K562 (cell line): Measurements from ENCODE around the gene TMEM184C. TPM values are rescaled to one million over a fixed set of nuclear protein-coding genes. Genes with fewer than 3 reads are reported as not detected.

Source experiments
- ATAC-seq: fragments of 200-7000 bp; cut with Tn5 transposase; 3 replicates; pipeline ENCODE4 v1.9.1; 2020; ENCODE audit warnings: moderate library complexity
- BruUV-seq: library from RNA; stranded (reverse); fragments of 400-500 nt; replicated peaks from 2 replicates; lab custom pipeline; 2021; lab: Mats Ljungman, UMichigan
- CTCF ChIA-PET: fragments of 300-600 bp; formaldehyde crosslinking; extraction: SDS; loops from one replicate; lab custom pipeline; 2021; ENCODE audit warnings: low intra/inter-chr PET ratio; lab: Yijun Ruan, JAX
- POLR2A ChIA-PET: fragments of 300-600, 350-650 bp; sonication (Branson Sonifier 250); formaldehyde crosslinking; extraction: SDS; loops from one replicate; lab custom pipeline; 2021; ENCODE audit warnings: antibody characterized with exemption, inconsistent platforms; lab: Yijun Ruan, JAX
- DNase-seq, 4 experiments: peaks; one replicate each; pipeline versions ENCODE4 v3.0.0 to v3.0.0-alpha.2; 2011 to 2018; ENCODE audit warnings: low spot score in 3 of 4, mixed read lengths in 3 of 4; ENCODE audit errors: extremely low read depth in 1 of 4
- FAIRE-seq: peaks from 2 replicates; lab custom pipeline; 2011; peaks lifted over from hg19 to GRCh38; lab: Jason Lieb, UNC
- H2AFZ ChIP-seq: 2 replicates; pipeline ENCODE4 v1.6.0; 2011; ENCODE audit warnings: low read depth, low read length, control low read depth, inconsistent platforms
- H3K27ac ChIP-seq: fragments of 200-600 bp; 3 replicates; pipeline ENCODE4 v1.8.0; 2011; ENCODE audit warnings: low read depth, mild to moderate bottlenecking, control low read depth, inconsistent platforms, low read length, moderate library complexity, mixed read lengths; ENCODE audit errors: extremely low read depth
- H3K27me3 ChIP-seq, 2 experiments: fragments of 300-600 bp in 1 of 2; 2 replicates in 1 of 2; 3 replicates in 1 of 2; pipeline versions ENCODE4 v1.6.0 to v1.8.0; 2011; ENCODE audit warnings: inconsistent platforms in 2 of 2, low read length in 2 of 2, mild to moderate bottlenecking in 1 of 2, mixed read lengths in 1 of 2, moderate library complexity in 1 of 2; ENCODE audit not compliant: control insufficient read depth in 2 of 2, insufficient read depth in 2 of 2
- H3K36me3 ChIP-seq: fragments of 300-600 bp; 3 replicates; pipeline ENCODE4 v1.8.0; 2011; ENCODE audit warnings: mild to moderate bottlenecking, low read length, inconsistent platforms; ENCODE audit not compliant: control insufficient read depth, insufficient read depth
- H3K4me1 ChIP-seq, 2 experiments: fragments of 200-600 bp in 1 of 2; replicated peaks in 1 of 2; 2 replicates in 1 of 2; 3 replicates in 1 of 2; pipeline versions ENCODE4 v1.5.1 to v1.8.0; 2011; ENCODE audit warnings: inconsistent platforms in 2 of 2, low read length in 2 of 2, mild to moderate bottlenecking in 1 of 2, mixed read lengths in 1 of 2, moderate library complexity in 1 of 2; ENCODE audit not compliant: control insufficient read depth in 2 of 2, insufficient read depth in 2 of 2
- H3K4me2 ChIP-seq: 2 replicates; pipeline ENCODE4 v1.6.1; 2011; ENCODE audit warnings: low read length, control low read depth, inconsistent platforms, mixed read lengths; ENCODE audit not compliant: insufficient read depth
- H3K4me3 ChIP-seq: fragments of 200-600 bp; sonication (generic), shearing (Covaris generic); 2 replicates; pipeline ENCODE4 v1.5.1; 2016; ENCODE audit warnings: control low read depth, inconsistent platforms
- H3K79me2 ChIP-seq: fragments of 200-600 bp; 3 replicates; pipeline ENCODE4 v1.8.0; 2011; ENCODE audit warnings: low read length, inconsistent platforms; ENCODE audit not compliant: control insufficient read depth, insufficient read depth
- H3K9ac ChIP-seq, 2 experiments: 2 replicates each; pipeline versions ENCODE4 v1.6.0 to v1.6.1; 2011; ENCODE audit warnings: low read depth in 2 of 2, low read length in 2 of 2, control low read depth in 1 of 2, inconsistent platforms in 1 of 2, mild to moderate bottlenecking in 1 of 2, mixed read lengths in 1 of 2; ENCODE audit not compliant: insufficient read depth in 1 of 2
- H3K9me1 ChIP-seq: one replicate; pipeline ENCODE4 v1.6.0; 2011; ENCODE audit warnings: inconsistent platforms, mild to moderate bottlenecking, low read length, moderate library complexity; ENCODE audit not compliant: control insufficient read depth, insufficient read depth
- H3K9me3 ChIP-seq: replicated peaks from 2 replicates; pipeline ENCODE4 v1.5.1; 2011; ENCODE audit warnings: low read depth, low read length, inconsistent platforms; ENCODE audit not compliant: control insufficient read depth, insufficient read depth
- H4K20me1 ChIP-seq: replicated peaks from 2 replicates; pipeline ENCODE4 v1.6.1; 2011; ENCODE audit warnings: low read length, inconsistent platforms, mixed read lengths; ENCODE audit not compliant: control insufficient read depth, insufficient read depth
- DEAF1 ChIP-seq: fragments of 450-650 bp; formaldehyde crosslinking; IDR thresholded peaks from 2 replicates; pipeline ENCODE4 v1.4.0; 2020; ENCODE audit warnings: mild to moderate bottlenecking, moderate library complexity
- PHF20 ChIP-seq: fragments of 450-650 bp; IDR thresholded peaks from 2 replicates; pipeline ENCODE4 v1.6.1; 2018; ENCODE audit not compliant: partially characterized antibody
- POLR2G ChIP-seq: fragments of 200-400 bp; formaldehyde crosslinking; IDR thresholded peaks from 2 replicates; pipeline ENCODE4 v1.6.1; 2017; ENCODE audit warnings: low read depth, mild to moderate bottlenecking, antibody characterized with exemption, low read length, moderate library complexity
- THAP12 ChIP-seq: fragments of 250-450 bp; sonication (Bioruptor Pico); IDR thresholded peaks from 2 replicates; pipeline ENCODE4 v1.9.0; 2021; ENCODE audit warnings: mild to moderate bottlenecking, inconsistent platforms
- ZBTB40 ChIP-seq, 2 experiments: fragments of 450-650 bp in 1 of 2; sonication (generic) in 1 of 2; formaldehyde crosslinking in 1 of 2; IDR thresholded peaks; 2 replicates each; pipeline versions ENCODE4 v1.7.1 to v1.9.0; 2016 to 2022; ENCODE audit warnings: inconsistent platforms in 1 of 2, mild to moderate bottlenecking in 1 of 2, missing genetic modification reagents in 1 of 2
- ZNF512 ChIP-seq: IDR thresholded peaks from 2 replicates; pipeline ENCODE4 v1.6.1; 2016; ENCODE audit warnings: missing genetic modification characterization, missing compliant biosample characterization
- WGBS: fragments of 100-300 bp; shearing (Covaris generic); methylation state at CpG from one replicate; pipeline ENCODE4 v1.1.6; 2016; ENCODE audit warnings: low coverage, mixed read lengths; ENCODE audit not compliant: insufficient coverage; ENCODE audit errors: missing lambda C conversion rate; 5-methylcytosine and 5-hydroxymethylcytosine counted together
- in situ Hi-C: fragments of 300-500 bp; cut with MboI; formaldehyde crosslinking; loops from 4 replicates; pipeline ENCODE4 v1.15.0; 2018; ENCODE audit warnings: inconsistent platforms, mixed read lengths
- intact Hi-C: fragments of 100-400 bp; cut with micrococcal nuclease; formaldehyde crosslinking; loops from 2 replicates; pipeline ENCODE4 v1.14.2; 2022
- polyA plus RNA-seq, 8 experiments: library from polyadenylated mRNA; depleted of rRNA in 4 of 8; stranded (reverse) in 5 of 8; unstranded in 3 of 8; fragments of >200 nt; fragmentation: Nextera tagmentation in 2 of 8; fragmentation: Illumina TruSeq in 1 of 8; extraction: Ambion mirVana in 2 of 8; extraction: Trizol in 1 of 8; gene quantifications; 2 replicates each; pipeline versions ENCODE4 v1.2.1 to v1.2.3, GENCODE V29; 2011 to 2014; ENCODE audit warnings: inconsistent platforms in 1 of 8, missing spikeins in 1 of 8
- total RNA-seq, 7 experiments: library from RNA; depleted of rRNA in 6 of 7; stranded (reverse); fragments of >200 nt in 6 of 7; fragmentation: Illumina TruSeq in 2 of 7; extraction: Trizol in 2 of 7; gene quantifications; 2 replicates each; pipeline versions ENCODE4 v1.2.1 to v1.2.3, GENCODE V29; 2011 to 2021; ENCODE audit warnings: low replicate concordance in 1 of 7

TMEM184C gene
- total and polyA plus RNA-seq, 9 of the 15 experiments (the other 6 are each of a cell fraction or from before 2014, with no cell fraction given): 3.9 to 24.2 (median 18.2) TPM

GRCh38 chr4:147696866-147697265, 79.7 kb downstream of the TMEM184C start:
- no peak overlapping the region for H3K4me2 ChIP-seq
- intact Hi-C loops (loop anchor here (10.0 kb wide), 1 partner anchor 172 kb away; no protein-coding TSS in a partner anchor), in situ Hi-C loops (no loop called here)
- H3K79me2 ChIP-seq: no peaks in the 10 kb centered on the region
- H4K20me1 ChIP-seq: no peaks in the 10 kb centered on the region
- H3K27ac ChIP-seq: no peak overlapping the region
- 8% methylated on average over 1 of the region's 1 CpG for WGBS
- H2AFZ ChIP-seq: no peak overlapping the region
- no peaks in the 10 kb centered on the region for H3K9me1 ChIP-seq
- H3K36me3 ChIP-seq: no peaks in the 10 kb centered on the region
- no peak overlapping the region for H3K9ac ChIP-seq
- no peak for ATAC-seq
- no peaks in the 10 kb centered on the region for H3K4me1 ChIP-seq
- FAIRE-seq: no peak
- ChIA-PET CTCF (no interaction called here), POLR2A (interaction anchor here (3.0 kb wide), 1 partner anchor 13 kb away, joined by 11 read pairs; the partner anchor contains the start of gene PRMT9)
- no peak for DNase-seq
- peaks cover 15 to 24% of the 10 kb centered on the region in 2 experiments; a peak in 4 of 5 replicates for H3K27me3 ChIP-seq
- no peaks in the 10 kb centered on the region for H3K9me3 ChIP-seq
- no peak overlapping the region for H3K4me3 ChIP-seq
- no TSS peak for BruUV-seq
- TF ChIP-seq DEAF1 (CRISPR knock-in tag) (no peak), ZBTB40 (IDR thresholded peaks at IDR 0.05) (no peak), ZBTB40 (CRISPR knock-in tag; IDR thresholded peaks at IDR 0.05) (no peak), THAP12 (CRISPR knock-in tag) (no peak), ZNF512 (tag) (no peak), PHF20 (no peak), POLR2G (no peak)
